Psoas muscle (tissue), 8 donors: ENCODE data around the gene TCF20. TPM values are rescaled to one million over a fixed set of nuclear protein-coding genes. Genes with fewer than 3 reads are reported as not detected.

ENCODE experiments used
- ATAC-seq, 4 donors: fragments of 200-7000 bp; cut with Tn5 transposase; one replicate each; pipeline ENCODE4 v1.9.1; 2020; ENCODE audit warnings: moderate library complexity in 3 of 4, mild to moderate bottlenecking in 2 of 4
- DNase-seq, 2 donors: peaks; one replicate each; pipeline ENCODE4 v3.0.0-alpha.2; 2020
- H3K27ac ChIP-seq: fragments of 200-600 bp; one replicate; pipeline ENCODE4 v1.8.0; 2022
- H3K27me3 ChIP-seq, 3 donors: fragments of 200-600 bp in 1 of 3; one replicate each; pipeline versions ENCODE4 v1.6.1 to v1.8.0; 2013 to 2022; ENCODE audit warnings: low read length in 2 of 3, mild to moderate bottlenecking in 2 of 3, moderate library complexity in 1 of 3; ENCODE audit not compliant: insufficient read depth in 3 of 3
- H3K36me3 ChIP-seq, 2 donors: fragments of 200-600 bp in 1 of 2; one replicate each; pipeline versions ENCODE4 v1.6.1 to v1.8.0; 2013 to 2022; ENCODE audit warnings: low read depth in 1 of 2, mild to moderate bottlenecking in 1 of 2, moderate library complexity in 1 of 2; ENCODE audit not compliant: insufficient read depth in 1 of 2
- H3K4me1 ChIP-seq: fragments of 200-600 bp; one replicate; pipeline ENCODE4 v1.8.0; 2022
- H3K4me3 ChIP-seq: fragments of 200-600 bp; one replicate; pipeline ENCODE4 v1.8.0; 2022; ENCODE audit warnings: mild to moderate bottlenecking
- H3K9me3 ChIP-seq: fragments of 200-600 bp; one replicate; pipeline ENCODE4 v1.8.0; 2022
- WGBS, 3 donors: extraction: QIAGEN DNeasy Blood & Tissue Kit; methylation state at CpG; one replicate each; pipeline versions ENCODE4 v1.1.6 to v1.1.7; 2013; 5-methylcytosine and 5-hydroxymethylcytosine counted together
- intact Hi-C, 2 donors: fragments of 100-400 bp; cut with DNase I; formaldehyde crosslinking; loops; one replicate each; pipeline versions ENCODE4 v1.11.0 to v1.14.2; 2022
- polyA plus RNA-seq, 3 donors: library from polyadenylated mRNA; stranded (reverse); fragments of 200-250 nt; gene quantifications; one replicate each; pipeline ENCODE4 v1.2.3, GENCODE V29; 2013
- total RNA-seq, 4 donors: library from RNA; stranded (reverse); fragmentation: NEBNext Ultra II Directional in 2 of 4; extraction: Animal tissue kit (Norgen Biotek cat#: 25700) in 2 of 4; gene quantifications; one replicate each; pipeline versions ENCODE4 v1.2.1 to v1.2.4, GENCODE V29; 2021 to 2023
- TF ChIP-seq, protein P1 (sequence below): fragments of 200-600 bp; IDR thresholded peaks from one replicate; pipeline ENCODE4 v1.8.0; 2022; ENCODE audit warnings: antibody characterized with exemption
- donor health status: healthy with polysubstance abuse.
- donor health status: DM: no; HTN: no; CAD: no; lungs with moderate emphysema.
- donor health status: Bipolar disorder and iron deficiency.
- donor health status: healthy.
- donor health status: DM: yes; HTN: yes; CAD: no.
- donor health status: DM: no; HTN: no; CAD: no.
- donor health status: DM: no; HTN: no; CAD: no.
- donor health status: DM: yes; HTN: yes; CAD: no.

The TCF20 gene
- total and polyA plus RNA-seq, 7 donors: 3.2 to 14.9 (median 10.1) TPM

GRCh38 chr22:42280140-42280539 is 9.7 kb upstream of the TCF20 start:
- Histone ChIP-seq H3K4me1 (peaks cover 4% of the 10 kb centered on the region), H3K36me3 (no peaks in the 10 kb centered on the region)
- 82 to 87% (median 83%) methylated on average over 9 of the region's 9 CpGs for WGBS, 3 donors

GRCh38 chr22:42279425-42280020 is 9.1 kb upstream of the TCF20 start:
- Histone ChIP-seq H3K36me3 (no peaks in the 10 kb centered on the region), H3K9me3 (no peaks in the 10 kb centered on the region), H3K27me3 (peaks cover 0 to 52% (median 11%) of the 10 kb centered on the region in 3 donors), H3K27ac (no peak overlapping the region), H3K4me3 (no peak overlapping the region), H3K4me1 (peaks cover 4% of the 10 kb centered on the region)
- ATAC-seq (no peak), DNase-seq (peak in 1 of 2 donors; percentile 23)
- TF ChIP-seq, protein P1, sequence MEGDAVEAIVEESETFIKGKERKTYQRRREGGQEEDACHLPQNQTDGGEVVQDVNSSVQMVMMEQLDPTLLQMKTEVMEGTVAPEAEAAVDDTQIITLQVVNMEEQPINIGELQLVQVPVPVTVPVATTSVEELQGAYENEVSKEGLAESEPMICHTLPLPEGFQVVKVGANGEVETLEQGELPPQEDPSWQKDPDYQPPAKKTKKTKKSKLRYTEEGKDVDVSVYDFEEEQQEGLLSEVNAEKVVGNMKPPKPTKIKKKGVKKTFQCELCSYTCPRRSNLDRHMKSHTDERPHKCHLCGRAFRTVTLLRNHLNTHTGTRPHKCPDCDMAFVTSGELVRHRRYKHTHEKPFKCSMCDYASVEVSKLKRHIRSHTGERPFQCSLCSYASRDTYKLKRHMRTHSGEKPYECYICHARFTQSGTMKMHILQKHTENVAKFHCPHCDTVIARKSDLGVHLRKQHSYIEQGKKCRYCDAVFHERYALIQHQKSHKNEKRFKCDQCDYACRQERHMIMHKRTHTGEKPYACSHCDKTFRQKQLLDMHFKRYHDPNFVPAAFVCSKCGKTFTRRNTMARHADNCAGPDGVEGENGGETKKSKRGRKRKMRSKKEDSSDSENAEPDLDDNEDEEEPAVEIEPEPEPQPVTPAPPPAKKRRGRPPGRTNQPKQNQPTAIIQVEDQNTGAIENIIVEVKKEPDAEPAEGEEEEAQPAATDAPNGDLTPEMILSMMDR: no peak
- 80 to 81% (median 80%) methylated on average over 13 of the region's 13 CpGs for WGBS, 3 donors
- intact Hi-C loops: no loop called here

More at GRCh38 chr22:42280140-42280539, 9.7 kb upstream of the TCF20 start:
- H3K27me3 ChIP-seq: peaks cover 0 to 58% (median 16%) of the 10 kb centered on the region in 3 donors
- no peaks in the 10 kb centered on the region for H3K9me3 ChIP-seq
- H3K27ac ChIP-seq: no peak overlapping the region
- intact Hi-C loops: no loop called here
- no peak overlapping the region for H3K4me3 ChIP-seq
- ATAC-seq (no peak), DNase-seq (no peak)
- TF ChIP-seq, protein P1: no peak

DNA sequence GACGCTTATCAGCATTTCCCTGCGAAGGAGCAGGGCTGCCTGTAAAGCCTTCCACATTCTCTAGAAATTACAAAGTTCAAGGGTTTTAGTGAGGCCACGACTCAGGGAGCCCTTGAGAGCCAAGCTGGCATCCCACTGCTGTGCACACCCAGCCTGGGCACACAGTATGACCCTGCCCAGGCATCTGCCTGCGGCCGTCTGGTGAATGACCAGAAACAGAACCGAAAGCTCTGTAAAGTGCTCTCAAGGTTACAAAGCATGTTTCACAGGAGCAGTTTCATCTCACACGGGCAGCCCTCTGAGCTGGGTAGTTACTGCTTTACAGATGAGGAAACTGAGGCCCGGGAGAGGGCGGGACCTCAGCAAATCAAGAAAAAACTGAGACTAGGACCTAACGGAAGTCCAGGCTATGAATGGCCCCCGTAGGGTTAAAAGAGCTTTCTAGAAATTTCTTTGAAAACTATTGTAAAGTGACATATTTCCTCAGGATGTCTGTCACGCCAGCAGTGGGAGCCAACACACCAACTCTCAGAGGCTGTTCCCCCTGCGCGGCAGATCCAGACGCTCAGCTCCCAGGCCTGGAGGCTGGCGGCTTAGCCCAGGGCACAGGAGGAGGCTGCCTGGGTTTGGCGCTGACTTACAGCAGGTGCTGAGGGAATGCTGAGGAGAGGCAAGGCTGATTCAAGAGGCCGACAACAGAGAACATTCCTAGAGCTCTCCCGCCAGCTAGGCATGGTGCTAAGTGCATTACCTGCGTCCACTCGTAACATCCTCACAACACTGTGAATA is 7.7 kb upstream of the TCF20 start:
- 53 to 55% (median 53%) methylated on average over 21 of the region's 21 CpGs for WGBS, 3 donors
- no peak for ATAC-seq
- intact Hi-C loops: no loop called here

GRCh38 chr22:42277232-42277753 is 6.8 kb upstream of the TCF20 start:
- H3K4me1 ChIP-seq: no peaks in the 10 kb centered on the region
- peaks cover 0 to 30% (median 4%) of the 10 kb centered on the region in 3 donors for H3K27me3 ChIP-seq
- ATAC-seq (no peak), DNase-seq (no peak)
- WGBS, 3 donors: 92 to 94% (median 93%) methylated on average over 4 of the region's 4 CpGs
- intact Hi-C loops: no loop called here
- TF ChIP-seq, protein P1: no peak
- no peak overlapping the region for H3K4me3 ChIP-seq
- no peaks in the 10 kb centered on the region for H3K36me3 ChIP-seq
- H3K27ac ChIP-seq: no peak overlapping the region
- no peaks in the 10 kb centered on the region for H3K9me3 ChIP-seq

More for the DNA sequence above, 7.7 kb upstream of the TCF20 start:
- no peaks in the 10 kb centered on the region for H3K9me3 ChIP-seq
- TF ChIP-seq, protein P1: no peak
- no peaks in the 10 kb centered on the region for H3K36me3 ChIP-seq
- H3K4me3 ChIP-seq: no peak overlapping the region
- H3K27ac ChIP-seq: no peak overlapping the region
- DNase-seq: peak in 1 of 2 donors; percentile 46
- peaks cover 0 to 38% (median 4%) of the 10 kb centered on the region in 3 donors for H3K27me3 ChIP-seq
- H3K4me1 ChIP-seq: no peaks in the 10 kb centered on the region
